GM19438 (cell line): ENCODE data around the gene NSF.
A peak's percentile ranks its signal among the peaks of the same experiment; 100 is the strongest.
"Not testable (repeated sequence)": the region's sequence is repeated elsewhere in the genome, so short reads cannot be mapped to it uniquely, and the experiment has no call there.

ENCODE experiments used
- ATAC-seq: cut with Tn5 transposase; IDR thresholded peaks from one replicate; pipeline ENCODE4 v1.9.1; 2021; ENCODE audit warnings: low read depth; ENCODE audit not compliant: unreplicated experiment

Gene NSF

GRCh38 chr17:46627452-46627851, 37.0 kb downstream of the NSF start:
- not testable (repeated sequence) for ATAC-seq

GRCh38 chr17:46628753-46629436, 38.4 kb downstream of the NSF start:
- peak; percentile 54 for ATAC-seq

- not testable (repeated sequence) for ATAC-seq
Measured at GRCh38 chr17:46632146-46632545, 41.7 kb downstream of the NSF start.

- ATAC-seq: not testable (repeated sequence)
Measured at GRCh38 chr17:46634844-46635243, 44.4 kb downstream of the NSF start.

GRCh38 chr17:46641861-46642656, 51.6 kb downstream of the NSF start:
- ATAC-seq: not testable (repeated sequence)

- not testable (repeated sequence) for ATAC-seq
Measured at GRCh38 chr17:46647251-46647650, 56.8 kb downstream of the NSF start.

GRCh38 chr17:46647688-46648278, 57.3 kb downstream of the NSF start:
- not testable (repeated sequence) for ATAC-seq

- ATAC-seq: not testable (repeated sequence)
Measured at GRCh38 chr17:46649246-46649645, 58.8 kb downstream of the NSF start.

- ATAC-seq: not testable (repeated sequence)
Measured at GRCh38 chr17:46652024-46652643, 61.7 kb downstream of the NSF start.

GRCh38 chr17:46658235-46658634, 67.8 kb downstream of the NSF start:
- not testable (repeated sequence) for ATAC-seq

- not testable (repeated sequence) for ATAC-seq
Measured at GRCh38 chr17:46659702-46660101, 69.2 kb downstream of the NSF start.

- ATAC-seq: not testable (repeated sequence)
Measured at GRCh38 chr17:46663123-46663522, 72.7 kb downstream of the NSF start.

GRCh38 chr17:46663552-46663951, 73.1 kb downstream of the NSF start:
- not testable (repeated sequence) for ATAC-seq

- ATAC-seq: not testable (repeated sequence)
Measured at GRCh38 chr17:46665969-46666368, 75.5 kb downstream of the NSF start.

GRCh38 chr17:46670789-46671188, 80.3 kb downstream of the NSF start:
- not testable (repeated sequence) for ATAC-seq

GRCh38 chr17:46672777-46673176, 82.3 kb downstream of the NSF start:
- not testable (repeated sequence) for ATAC-seq

- not testable (repeated sequence) for ATAC-seq
Measured at GRCh38 chr17:46677819-46678218, 87.3 kb downstream of the NSF start.

GRCh38 chr17:46683653-46684052, 93.2 kb downstream of the NSF start:
- ATAC-seq: not testable (repeated sequence)

- ATAC-seq: not testable (repeated sequence)
Measured at GRCh38 chr17:46685284-46685683, 94.8 kb downstream of the NSF start.

- ATAC-seq: not testable (repeated sequence)
Measured at GRCh38 chr17:46692196-46692595, 101.7 kb downstream of the NSF start.

GRCh38 chr17:46693283-46693682, 102.8 kb downstream of the NSF start:
- not testable (repeated sequence) for ATAC-seq
